Measurements from ENCODE around the gene MAGOH. TPM values are rescaled to one million over a fixed set of nuclear protein-coding genes. Genes with fewer than 3 reads are reported as not detected.
"Not testable (repeated sequence)": the region's sequence is repeated elsewhere in the genome, so short reads cannot be mapped to it uniquely, and the experiment has no call there.

The MAGOH gene
- 44.5 and 61.4 TPM in 2 replicates for total RNA-seq (2014; rRNA removed; shearing (Covaris generic))

GRCh38 chr1:53238197-53239155, at the start of gene MAGOH:
TSS of gene MAGOH (minus strand) at chr1:53238518. CDS start at chr1:53238448, 70 bp downstream.
- peak; percentile 95 for DNase-seq (ENCODE audit: low read depth)

- no peak for DNase-seq (ENCODE audit: low read depth)
Measured at GRCh38 chr1:53286955-53287354, 48.6 kb upstream of the MAGOH start.

DNA sequence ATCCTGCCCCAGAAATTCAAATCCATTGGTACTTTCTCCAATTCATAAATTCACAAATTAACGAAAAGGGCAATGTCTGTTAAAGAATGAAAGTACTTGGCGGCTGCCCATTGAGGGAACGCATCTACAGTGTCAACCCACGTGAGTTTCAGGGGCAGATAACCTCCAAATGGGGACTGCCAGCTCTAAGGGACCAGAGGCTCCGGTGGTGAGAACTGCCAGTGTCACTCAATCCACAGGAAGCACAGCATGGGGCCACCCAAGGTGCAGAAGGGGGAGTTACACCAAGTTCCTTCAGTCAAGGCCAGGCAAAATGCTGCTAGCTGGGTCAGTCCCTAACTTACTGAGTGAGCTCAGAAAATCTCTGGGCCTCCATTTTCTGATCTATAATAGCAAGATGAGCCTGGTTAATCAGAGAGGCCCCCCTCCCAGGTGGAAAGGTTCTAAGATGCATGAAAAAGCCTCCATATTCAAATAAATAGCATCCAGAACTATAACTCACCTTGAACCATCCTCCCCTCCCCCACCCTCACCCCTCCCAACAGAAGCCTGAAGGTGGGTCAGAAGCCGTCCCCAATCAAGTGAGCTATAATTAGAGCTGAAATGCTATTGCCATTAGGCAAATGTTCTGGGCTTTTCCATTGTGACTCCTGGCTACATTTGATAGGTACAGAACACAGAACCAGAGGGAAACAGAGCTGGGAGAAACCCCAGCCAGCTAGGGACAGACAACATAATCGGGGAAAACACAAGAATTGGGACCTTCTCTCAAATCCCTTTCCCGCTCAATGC, 47.8 kb upstream of the MAGOH start:
- no peak for DNase-seq (ENCODE audit: low read depth)

DNA sequence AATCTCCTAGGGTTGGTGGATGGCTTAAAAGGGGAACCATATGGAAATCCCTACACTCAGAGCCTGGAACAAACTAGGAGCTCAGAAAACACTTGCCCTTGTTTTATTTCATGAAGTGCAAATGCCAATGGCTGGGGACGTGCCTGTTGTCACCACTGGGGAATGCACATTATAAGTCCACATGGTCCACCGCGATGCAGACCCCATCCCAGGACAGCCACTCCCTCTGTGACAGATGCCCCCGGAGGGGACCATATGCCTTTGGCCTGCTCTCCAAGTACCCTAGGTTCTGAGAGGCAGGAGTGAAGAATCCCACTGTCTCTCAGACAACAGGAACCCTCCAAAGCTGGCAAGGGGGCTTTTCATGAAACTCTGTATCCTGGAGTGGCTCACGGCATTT, 47.2 kb upstream of the MAGOH start:
- no peak for DNase-seq (ENCODE audit: low read depth)

DNA sequence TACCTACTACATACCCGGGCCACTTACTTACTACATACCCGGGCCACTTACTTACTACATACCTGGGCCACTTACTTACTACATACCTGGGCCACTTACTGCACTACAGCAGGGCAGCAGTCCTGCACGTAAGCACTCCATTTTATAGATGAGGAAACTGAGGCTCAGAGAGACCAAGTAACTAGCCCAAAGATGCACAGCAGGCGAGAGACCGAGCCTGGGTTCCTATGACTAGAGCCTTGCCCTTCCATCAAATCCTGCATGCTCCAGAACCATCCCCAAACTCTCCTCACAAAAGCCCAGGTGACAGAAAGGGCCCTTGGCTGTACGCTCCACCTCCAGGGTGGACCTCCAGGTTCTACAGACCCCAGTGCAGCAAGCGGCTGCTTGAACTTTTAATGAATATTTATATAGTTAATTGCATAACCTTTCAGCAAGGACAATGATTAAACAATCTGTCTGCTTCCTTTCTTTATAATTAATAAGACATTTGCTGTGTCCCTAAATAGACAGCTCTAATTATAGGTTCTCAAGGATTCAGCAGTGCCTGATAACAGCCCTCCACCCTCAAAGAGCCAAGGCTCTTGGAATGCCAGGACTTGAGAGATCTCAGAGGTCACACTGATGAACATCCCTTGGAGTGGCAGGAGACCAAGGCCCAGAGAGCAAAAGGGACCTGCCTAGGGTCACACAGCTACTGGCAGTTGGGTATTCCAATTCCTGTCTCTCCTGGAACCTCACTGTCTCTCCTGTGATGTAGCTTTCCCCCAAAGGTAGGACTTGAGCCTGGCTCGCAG, 46.1 kb upstream of the MAGOH start:
- DNase-seq (ENCODE audit: low read depth) = no peak

DNA sequence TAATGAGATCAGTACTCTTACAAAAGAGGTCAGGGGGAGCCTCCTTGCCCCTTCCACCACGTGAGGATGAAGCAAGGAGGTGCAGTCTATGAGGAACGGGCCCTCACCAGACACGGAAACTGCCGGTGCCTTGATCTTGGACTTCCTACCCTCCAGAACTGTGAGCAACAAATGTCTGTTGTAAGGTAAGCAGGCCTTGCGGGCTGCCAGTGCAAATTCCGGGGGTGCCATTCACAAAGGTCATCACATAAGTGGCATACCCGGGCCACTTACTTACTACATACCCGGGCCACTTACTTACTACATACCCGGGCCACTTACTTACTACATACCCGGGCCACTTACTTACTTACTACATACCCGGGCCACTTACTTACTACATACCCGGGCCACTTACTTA, 44.8 kb upstream of the MAGOH start:
- not testable (repeated sequence) for DNase-seq (ENCODE audit: low read depth)

DNA sequence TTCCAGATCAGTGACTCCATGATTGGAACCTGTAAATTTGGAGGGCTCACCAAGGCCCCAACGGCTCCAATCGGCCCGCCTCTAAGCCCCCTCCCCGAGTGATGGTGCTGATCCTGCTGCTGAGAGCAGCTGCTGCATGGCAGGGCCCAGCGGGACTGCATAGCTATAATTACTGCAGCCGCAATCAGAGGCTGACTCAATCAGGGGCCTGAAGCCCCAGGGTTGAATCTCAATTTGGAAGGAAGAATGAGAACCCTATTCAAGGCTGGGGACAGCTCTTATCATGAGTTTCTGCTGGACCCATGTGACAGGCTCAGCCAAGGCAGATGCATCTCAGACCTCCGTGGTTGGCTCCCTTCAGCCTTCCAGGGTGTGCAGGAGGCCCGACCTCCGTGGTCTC, 42.8 kb upstream of the MAGOH start:
- DNase-seq (ENCODE audit: low read depth) = no peak

GRCh38 chr1:53280496-53280895, 42.2 kb upstream of the MAGOH start:
- no peak for DNase-seq (ENCODE audit: low read depth)

DNA sequence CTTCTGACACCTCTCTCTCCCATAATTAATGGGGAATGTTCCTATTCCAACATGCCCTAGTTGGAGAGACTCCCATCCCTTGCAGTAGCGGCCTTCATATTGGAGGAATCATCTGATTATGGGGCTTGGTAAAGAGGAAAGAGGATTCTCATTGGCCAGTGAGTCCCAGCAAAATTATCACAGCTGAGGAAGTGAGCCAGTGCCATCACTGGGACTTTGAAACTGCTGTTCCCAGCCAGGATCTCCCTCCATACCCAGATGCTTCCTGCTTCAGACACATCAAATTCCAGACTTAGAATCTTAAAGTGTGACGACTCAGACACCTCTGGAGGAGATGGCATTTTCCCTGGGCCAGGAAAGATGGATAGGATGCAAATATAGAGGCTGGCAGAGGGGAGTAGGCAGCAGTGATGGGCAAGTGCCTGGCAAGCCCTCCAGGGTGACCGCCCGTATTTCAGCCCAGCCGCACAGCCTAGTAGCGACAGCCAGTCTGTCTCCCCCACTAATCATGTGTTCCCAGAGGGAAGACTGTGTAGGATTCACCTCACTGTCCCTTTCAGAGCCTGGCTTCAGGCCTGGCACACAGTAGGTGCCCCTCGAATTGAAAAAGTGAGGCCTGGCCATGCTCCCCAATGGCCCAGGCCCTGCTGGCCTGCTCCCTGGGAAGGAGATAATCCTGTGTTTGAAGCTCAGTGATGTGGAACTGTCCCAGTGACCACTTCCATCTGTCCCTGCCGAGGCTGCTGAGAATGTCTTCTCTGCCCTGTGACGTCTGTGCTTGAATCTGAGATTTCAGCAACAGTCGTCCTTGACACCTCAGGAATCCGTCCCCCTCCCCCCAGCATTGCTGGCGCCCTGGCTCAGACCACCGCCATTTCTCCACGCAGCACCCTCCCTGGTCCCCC, 41.2 kb upstream of the MAGOH start:
- DNase-seq (ENCODE audit: low read depth) = no peak

- peak; percentile 33 for DNase-seq (ENCODE audit: low read depth)
Measured at GRCh38 chr1:53278298-53278725, 40.0 kb upstream of the MAGOH start.

DNA sequence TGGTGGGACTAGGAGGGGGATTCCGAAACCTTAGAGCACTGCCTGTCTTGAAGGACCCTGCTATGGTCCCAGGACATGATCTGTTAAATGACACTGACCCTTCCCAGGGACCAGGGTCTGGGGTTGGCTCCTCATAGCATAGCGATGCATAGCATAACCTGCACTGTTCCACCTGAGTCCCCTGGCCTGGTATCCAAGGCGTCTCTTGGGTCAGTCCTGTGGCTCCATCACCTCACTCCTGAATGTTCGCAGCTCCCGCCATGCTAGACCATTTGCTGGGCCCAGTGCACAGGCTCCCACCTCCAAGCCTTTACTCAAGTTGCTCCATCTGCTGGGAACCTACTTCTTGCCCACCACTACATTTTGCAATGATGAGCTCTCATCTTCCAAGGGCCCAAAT, 39.0 kb upstream of the MAGOH start:
- DNase-seq (ENCODE audit: low read depth) = no peak

- no peak for DNase-seq (ENCODE audit: low read depth)
Measured at GRCh38 chr1:53276902-53277281, 38.6 kb upstream of the MAGOH start.

- DNase-seq (ENCODE audit: low read depth) = no peak
Measured at GRCh38 chr1:53276153-53276901, 38.0 kb upstream of the MAGOH start.

DNA sequence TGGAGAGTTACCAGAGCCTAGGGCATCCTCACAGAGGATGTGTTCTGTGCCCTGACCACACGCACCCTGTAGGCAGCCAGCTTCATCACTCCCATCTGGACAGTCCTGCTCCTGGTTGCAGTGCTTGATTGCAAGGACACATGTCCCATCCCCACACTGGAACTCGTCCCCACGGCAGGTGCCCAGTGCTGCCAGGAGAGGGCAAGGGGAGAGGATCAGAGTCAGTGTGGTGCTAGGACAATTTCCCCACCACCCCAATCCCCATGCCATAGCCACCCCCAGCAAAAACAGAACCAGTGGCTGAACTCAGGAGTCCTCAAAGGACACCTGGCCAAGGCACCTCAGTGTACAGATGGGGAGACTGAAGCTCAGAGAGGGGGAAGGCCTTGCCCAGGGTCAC, 37.2 kb upstream of the MAGOH start:
- DNase-seq (ENCODE audit: low read depth) = no peak

DNA sequence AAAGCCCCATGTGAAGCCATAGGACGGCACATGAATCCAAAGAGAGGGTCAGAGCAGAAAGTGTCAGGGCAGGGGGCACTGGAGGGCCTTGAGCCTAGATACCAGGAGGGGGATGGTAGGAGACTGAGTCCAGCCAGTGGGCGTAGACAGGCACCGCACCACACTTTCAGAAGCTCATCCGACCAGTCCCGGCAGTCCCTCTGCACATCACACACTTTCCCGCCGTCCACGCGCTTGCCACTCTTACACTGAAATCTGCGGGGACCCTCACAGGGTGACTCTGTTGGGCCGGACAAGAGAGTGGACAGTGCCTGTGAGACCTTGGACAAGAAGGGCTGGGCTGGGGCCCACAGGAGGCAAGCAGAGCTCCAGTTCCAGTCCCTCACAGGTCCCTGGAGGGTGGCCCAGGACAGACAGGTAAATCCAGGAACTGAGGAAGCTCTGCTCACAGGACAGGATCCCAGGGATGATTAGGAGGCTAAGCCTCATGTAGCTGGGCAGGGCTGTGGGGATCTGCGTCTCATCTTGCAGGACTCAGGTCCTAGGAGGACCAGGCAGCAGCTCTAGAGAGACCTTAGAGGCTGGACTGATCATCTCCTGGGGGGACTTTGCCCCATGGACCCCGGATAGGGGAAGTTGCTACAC, 36.3 kb upstream of the MAGOH start:
- no peak for DNase-seq (ENCODE audit: low read depth)

GRCh38 chr1:53274026-53274425, 35.7 kb upstream of the MAGOH start:
- DNase-seq (ENCODE audit: low read depth) = no peak

- DNase-seq (ENCODE audit: low read depth) = no peak
Measured at GRCh38 chr1:53273526-53273925, 35.2 kb upstream of the MAGOH start.

DNA sequence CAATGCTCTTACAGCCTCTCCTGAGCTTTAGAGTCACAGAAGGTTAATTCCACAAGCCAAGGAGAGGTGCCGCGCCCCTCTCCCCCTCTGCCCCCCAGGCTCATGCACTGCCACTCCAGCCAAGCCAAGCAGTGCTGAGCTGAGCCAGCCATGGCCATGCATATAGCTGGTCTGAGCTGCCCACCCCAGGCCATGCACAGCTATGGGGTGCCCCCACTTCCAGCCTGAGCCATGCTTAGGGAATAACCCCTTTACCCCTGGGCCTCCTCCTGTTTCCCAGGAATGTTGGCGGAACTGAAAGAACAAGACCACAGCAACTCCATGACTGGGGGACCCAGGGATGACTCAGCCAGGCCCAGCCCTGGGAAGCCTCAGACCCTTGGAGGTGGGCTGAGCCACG, 34.0 kb upstream of the MAGOH start:
- DNase-seq (ENCODE audit: low read depth) = no peak

- no peak for DNase-seq (ENCODE audit: low read depth)
Measured at GRCh38 chr1:53271446-53272090, 33.2 kb upstream of the MAGOH start.

Measured in RPMI7951 (cell line).